NCI-H2227 (cell line): ENCODE measurements around the gene HCFC1R1.

ENCODE experiments used
- DNase-seq: peaks from one replicate; lab custom pipeline; 2025; ENCODE audit not compliant: unreplicated experiment; lab: John Stamatoyannopoulos, UW

The HCFC1R1 gene

DNA sequence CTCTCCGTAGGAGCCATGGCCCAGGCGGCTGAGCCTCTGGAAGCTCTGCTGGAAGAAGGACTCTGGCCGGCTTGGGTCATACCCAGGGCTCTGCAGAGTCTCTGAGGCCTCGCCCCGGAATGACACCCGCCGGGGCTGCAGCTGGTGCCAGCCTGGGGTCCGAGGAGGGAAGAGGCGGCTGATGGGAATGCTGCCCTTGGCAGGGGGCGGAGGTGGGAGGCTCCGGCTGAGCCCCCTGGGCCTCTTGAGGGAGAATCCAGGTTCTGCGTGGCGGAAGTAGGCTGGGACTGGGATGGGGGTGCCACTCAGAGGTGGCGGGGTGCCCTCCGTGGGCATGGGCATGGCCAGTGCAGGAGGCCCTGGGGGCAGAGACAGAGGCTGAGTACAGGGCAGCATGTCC lies 47.1 kb downstream of the HCFC1R1 start:
- DNase-seq, result no peak

DNA sequence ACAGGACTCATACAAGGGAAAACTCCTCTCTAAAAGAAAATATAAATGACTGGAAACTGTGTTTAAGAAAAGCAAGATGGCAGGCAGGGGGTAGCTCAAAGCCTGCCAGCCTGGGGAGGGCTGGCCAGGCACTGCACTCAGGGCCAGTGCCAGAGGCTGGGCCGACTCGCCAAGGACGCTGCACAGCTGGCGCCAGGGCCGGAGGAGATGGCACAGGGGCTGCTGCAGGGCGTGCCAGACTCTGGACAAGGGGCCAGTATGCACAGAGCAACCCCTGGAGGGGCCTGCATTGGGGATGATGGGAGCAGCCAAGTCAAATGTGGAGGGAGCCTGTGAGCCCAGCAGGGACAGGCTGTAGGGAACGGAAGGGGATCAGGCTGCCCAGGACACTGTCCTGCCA lies 47.5 kb downstream of the HCFC1R1 start:
- no peak for DNase-seq

DNA sequence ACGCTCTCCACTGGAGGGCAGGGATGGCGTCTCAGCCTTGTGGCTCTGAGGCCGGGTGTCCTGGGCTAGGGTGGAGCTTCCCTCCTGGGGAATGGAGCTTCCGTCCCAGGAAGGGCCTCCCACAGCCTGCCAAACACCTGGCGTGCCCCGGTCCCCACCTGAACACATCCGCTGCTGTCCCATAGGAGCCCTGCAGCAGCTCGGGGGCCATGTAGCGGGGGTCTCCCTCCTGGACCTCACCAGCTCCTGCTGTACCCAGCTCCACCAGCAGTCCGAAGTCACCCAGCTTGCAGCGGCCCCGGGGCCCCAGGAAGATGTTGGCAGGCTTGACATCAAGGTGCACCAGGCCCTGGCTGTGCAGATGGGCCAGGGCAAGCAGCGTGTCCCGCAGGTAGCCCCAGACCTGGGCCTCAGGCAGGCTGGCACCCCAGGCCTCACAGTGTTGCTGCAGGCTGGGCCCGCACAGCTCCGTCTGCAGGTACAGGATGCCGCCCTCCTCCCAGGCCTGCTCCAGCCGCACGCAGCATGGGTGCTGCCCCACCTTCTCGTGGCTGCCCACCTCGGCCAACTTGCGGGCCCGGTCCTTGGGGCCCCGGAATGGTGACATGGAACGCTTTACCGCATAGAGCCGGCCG lies 48.5 kb downstream of the HCFC1R1 start:
- DNase-seq, result no peak

DNA sequence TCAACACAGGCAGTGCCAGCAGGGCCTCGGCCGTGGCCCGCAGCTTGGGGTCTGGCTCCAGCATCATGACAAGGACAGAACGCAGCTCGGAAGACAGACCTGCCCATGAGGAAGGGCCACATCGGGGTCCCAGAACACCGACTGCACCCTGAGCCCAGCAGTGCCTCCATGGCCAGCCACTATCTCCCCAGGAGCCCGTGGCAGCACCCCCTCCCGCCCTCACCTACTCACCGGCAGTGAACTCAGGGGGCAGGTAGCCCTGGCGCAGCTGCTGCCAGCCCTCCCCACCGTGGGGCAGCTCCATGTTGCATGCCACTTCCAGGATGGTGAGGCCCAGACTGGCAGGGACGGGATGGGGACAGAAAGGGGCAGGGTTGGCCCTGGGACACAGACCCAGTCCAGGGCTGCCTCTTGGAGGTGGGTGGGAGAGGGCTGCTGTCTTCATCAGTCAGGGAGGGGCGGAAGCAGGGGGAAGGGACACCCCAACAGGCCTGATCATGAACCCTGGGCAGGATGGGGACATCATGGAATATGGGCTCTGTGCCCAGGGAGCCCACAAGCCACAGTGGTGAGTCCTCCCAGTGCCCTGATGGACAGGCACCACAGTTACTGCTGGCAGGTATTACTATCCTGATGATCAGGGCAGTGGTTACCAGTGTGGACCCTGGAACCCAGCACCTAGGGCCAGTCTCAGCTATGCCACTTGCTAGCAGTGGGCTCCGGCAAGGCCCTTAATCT lies 49.3 kb downstream of the HCFC1R1 start:
- no peak for DNase-seq

DNA sequence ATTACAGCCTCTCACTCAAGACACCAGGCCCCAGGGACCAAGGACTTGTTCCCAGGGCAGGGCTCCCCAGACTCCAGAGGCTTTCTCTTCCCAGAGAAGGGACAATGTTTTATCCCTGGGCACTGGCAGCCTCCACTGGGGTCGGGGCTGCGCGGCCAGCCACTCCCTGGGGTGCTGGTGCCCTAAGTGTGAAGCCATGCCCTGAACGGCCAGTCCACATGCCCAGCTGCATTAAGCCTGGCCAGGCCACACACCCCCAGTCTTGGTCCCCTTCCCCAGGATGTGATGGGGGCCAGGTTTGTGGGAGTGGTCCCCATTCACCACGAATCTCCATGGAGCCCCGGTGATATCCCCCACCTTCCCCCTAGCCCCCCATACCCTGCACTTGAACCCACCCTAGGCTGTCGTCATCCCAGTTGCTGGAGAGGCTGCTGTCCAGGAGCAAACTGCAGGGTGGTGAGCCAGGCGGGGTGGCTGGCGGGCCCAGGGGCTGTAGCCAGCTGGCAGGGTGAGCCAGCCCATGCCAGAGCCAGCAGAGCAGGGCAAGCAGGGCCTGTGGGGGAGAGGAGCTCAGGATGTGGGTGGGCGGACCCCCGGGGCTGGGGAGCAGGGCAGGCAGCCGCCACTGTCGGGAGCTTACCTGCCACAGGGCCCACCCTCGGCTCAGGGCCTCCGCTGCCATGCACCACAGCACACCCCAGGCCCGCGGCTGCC lies 50.0 kb downstream of the HCFC1R1 start:
- no peak for DNase-seq

DNA sequence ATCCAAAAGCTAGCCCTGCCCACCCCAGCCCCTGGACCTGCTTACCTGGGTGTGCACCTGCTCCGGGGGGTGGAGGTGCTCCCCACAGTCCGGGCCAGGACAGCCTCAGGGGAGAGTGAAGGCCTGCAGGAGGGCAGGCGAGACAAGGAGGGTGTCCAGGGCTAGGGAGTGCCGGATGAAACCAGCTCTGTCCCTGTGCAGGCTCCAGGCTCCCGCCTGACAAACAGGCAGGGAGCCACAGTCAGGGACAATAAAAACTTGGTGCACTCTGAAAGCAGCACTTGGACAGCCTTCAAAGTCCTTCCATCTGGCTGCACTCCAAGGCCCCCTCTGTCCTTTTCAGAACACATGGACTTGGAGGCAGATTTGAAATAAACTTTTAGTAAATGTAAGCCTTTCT lies 50.6 kb downstream of the HCFC1R1 start:
- no peak for DNase-seq
